Measurements from ENCODE around the gene ALG1L2.
"Not testable (repeated sequence)": the region's sequence is repeated elsewhere in the genome, so short reads cannot be mapped to it uniquely, and the experiment has no call there.

ALG1L2 gene

DNA sequence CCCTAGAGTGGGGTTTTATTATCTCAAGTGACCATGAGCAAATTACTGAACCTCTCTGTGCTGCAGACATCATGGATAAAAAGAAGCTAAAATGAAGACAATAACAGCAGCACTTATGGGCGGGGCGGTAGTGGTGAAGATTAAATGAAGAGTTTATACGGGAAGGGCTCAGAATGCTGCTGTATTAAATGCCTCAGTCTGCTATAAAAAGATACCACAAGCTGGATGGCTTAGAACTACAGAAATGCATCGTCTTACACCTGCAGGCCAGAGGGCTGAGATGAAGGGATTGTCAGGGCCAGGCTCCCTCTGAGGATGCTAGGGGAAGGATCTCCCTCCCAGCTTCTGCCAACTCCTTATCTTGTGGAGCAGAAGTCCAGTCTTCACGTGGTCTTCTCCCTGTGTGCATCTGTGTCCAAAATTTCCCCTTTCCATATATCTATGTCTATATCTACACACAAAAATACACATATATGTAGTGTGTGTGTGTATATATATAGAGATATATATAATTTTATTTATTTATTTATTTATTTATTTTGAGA lies 2.9 kb downstream of the ALG1L2 start:
- H3K27ac Mint-ChIP-seq, result no peak overlapping the region
- no peak overlapping the region for H3K4me3 Mint-ChIP-seq
- no peaks in the 10 kb centered on the region for H3K4me1 Mint-ChIP-seq
- ATAC-seq, result no peak
- H3K27me3 Mint-ChIP-seq, result peaks cover 9% of the 10 kb centered on the region
- no peaks in the 10 kb centered on the region for H3K9me3 Mint-ChIP-seq
- no peaks in the 10 kb centered on the region for H3K36me3 Mint-ChIP-seq

DNA sequence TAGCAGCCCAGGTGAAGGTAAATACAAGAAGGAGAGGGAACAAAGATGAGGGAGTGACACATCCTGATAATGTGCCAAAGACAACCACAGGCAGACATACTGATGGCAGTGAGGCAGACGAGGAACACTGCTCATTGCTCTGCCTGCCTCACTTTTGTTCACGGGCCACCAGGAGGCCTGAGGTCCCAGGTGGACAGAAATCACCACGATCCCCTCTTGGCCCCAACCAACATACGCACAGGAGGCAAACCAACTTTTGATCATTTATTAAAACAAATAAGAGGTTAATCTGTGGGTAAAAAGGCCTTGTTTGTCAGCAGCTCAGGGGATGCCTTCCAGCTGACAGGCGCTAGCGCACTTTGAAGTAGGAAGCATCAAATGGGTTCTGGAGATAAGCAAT lies 4.2 kb downstream of the ALG1L2 start:
- ATAC-seq, result no peak
- Mint-ChIP-seq H3K27ac (no peak overlapping the region), H3K9me3 (no peaks in the 10 kb centered on the region), H3K27me3 (peaks cover 9% of the 10 kb centered on the region), H3K36me3 (no peaks in the 10 kb centered on the region), H3K4me3 (no peak overlapping the region), H3K4me1 (no peaks in the 10 kb centered on the region)

DNA sequence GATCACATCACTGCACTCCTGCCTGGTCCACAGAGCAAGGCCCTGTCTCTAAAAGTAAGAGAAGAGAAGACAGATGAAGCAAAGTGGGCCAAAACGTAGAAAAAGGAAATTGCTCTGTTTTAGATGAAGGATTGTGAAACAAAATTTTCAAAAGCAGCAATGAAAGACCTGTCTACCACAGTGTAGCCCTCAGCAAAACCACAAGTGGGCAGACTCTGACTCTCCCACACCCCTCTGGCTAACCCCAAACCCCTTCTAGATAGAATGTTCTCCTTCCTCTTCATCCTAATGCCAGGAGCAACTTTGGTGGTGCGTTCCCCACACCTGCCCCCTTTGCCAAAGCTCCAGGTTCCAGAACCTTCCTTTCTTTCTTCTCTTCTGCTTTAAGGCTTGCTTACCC lies 5.0 kb downstream of the ALG1L2 start:
- H3K4me3 Mint-ChIP-seq, H3K27ac Mint-ChIP-seq, H3K4me1 Mint-ChIP-seq, ATAC-seq, H3K9me3 Mint-ChIP-seq, H3K36me3 Mint-ChIP-seq, H3K27me3 Mint-ChIP-seq: not testable (repeated sequence)

DNA sequence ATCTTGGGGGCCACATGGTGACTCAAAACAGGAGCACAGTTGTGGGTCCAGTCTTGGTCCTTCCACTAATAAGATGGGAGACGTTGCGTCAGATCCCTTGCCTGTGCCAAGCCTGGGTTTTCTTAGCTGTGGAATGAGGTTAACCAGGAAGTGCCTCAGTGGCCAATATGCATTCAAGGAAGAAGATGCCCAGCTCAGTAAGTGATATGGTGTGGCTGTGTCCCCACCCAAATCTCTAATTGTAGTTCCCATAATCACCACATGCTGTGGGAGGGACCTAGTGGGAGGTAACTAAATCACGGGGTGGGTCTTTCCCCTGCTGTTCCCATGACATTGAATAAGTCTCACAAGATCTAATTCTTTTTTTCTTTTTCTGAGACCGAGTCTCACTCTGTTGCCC lies 6.4 kb downstream of the ALG1L2 start:
- H3K4me3 Mint-ChIP-seq, result no peak overlapping the region
- ATAC-seq, result no peak
- H3K27ac Mint-ChIP-seq, result no peak overlapping the region
- peaks cover 1% of the 10 kb centered on the region for H3K4me1 Mint-ChIP-seq
- no peaks in the 10 kb centered on the region for H3K9me3 Mint-ChIP-seq
- no peaks in the 10 kb centered on the region for H3K36me3 Mint-ChIP-seq
- no peaks in the 10 kb centered on the region for H3K27me3 Mint-ChIP-seq

DNA sequence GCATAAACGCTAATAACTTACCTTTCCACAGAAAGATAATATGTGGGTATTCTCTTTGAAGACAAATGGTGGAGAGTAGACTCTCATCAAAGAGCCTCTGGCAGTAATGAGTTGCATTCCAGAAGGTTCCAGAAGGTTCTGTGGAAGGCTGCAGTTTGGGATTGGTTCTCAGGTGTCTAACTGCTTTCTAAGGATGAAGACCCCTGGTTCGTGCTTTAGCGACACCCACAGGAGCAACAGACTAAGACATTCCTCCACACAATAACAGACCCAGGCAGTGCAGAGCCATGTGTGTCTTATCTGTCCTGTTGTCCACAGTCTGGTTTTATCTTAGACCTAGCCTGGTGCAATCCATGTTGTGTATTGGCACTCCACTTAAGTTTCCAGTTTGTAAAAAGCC lies 9.1 kb downstream of the ALG1L2 start:
- peak overlapping the region; percentile 79 for H3K27ac Mint-ChIP-seq
- peaks cover 27% of the 10 kb centered on the region for H3K4me1 Mint-ChIP-seq
- H3K36me3 Mint-ChIP-seq, ATAC-seq, H3K9me3 Mint-ChIP-seq, H3K4me3 Mint-ChIP-seq, H3K27me3 Mint-ChIP-seq: not testable (repeated sequence)

DNA sequence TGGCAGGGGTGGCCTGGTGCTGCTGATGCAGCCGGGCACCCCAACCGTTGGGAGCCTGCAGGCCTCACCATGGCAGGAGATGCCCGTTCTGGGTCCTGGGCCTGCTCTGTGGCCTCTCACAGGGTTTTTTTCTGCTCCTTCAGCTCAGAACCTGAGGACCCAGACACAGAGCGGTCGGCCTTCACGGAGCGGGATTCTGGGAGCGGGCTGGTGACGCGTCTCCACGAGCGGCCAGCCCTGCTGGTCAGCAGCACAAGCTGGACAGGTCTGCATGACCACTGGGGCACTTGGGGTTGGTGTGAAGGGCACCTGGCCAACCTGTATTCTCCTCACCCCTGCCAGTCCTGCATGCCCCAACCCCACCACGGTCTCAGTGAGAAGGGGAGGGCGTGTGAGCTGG lies 10.3 kb downstream of the ALG1L2 start:
- Mint-ChIP-seq H3K4me1 (peaks cover 32% of the 10 kb centered on the region), H3K4me3 (no peak overlapping the region), H3K36me3 (no peaks in the 10 kb centered on the region), H3K27me3 (no peaks in the 10 kb centered on the region), H3K9me3 (no peaks in the 10 kb centered on the region), H3K27ac (peak overlapping the region; percentile 79)
- no peak for ATAC-seq

DNA sequence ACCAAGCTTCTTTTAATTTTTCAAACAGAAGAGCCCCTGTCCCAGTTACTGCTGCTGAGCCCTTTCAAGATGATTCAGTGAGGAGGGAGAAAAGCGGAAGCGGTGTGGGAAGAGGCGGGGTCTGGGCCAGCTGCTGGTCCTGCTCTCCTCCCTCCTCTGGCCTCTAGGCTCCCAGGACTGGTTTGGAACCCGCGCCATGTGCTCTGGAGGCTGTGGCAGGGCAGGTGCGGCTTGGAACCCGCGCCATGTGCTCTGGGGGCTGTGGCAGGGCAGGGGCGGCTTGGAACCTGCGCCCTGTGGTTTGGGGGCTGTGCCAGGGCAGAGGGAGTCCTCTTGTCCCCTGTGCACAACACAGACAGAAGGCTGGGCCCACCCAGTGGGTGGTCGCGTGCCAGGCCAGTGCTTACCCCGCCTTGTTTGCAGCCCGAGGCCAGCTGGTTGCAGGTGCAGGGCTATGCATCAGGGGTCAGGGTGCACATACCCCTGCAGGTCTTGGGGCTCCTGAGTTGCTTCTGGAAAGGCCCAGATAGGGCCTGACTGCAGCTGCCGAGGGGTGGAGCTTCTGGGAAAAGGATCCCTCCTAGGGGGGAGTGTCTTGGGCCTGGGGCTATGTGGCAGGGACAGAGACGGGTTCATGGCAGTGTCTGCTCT lies 12.2 kb downstream of the ALG1L2 start:
- Mint-ChIP-seq H3K9me3 (no peaks in the 10 kb centered on the region), H3K36me3 (no peaks in the 10 kb centered on the region), H3K4me3 (peak overlapping the region; percentile 67), H3K27me3 (no peaks in the 10 kb centered on the region), H3K27ac (peak overlapping the region; percentile 79), H3K4me1 (peaks cover 44% of the 10 kb centered on the region)
- ATAC-seq, result peak; percentile 66

DNA sequence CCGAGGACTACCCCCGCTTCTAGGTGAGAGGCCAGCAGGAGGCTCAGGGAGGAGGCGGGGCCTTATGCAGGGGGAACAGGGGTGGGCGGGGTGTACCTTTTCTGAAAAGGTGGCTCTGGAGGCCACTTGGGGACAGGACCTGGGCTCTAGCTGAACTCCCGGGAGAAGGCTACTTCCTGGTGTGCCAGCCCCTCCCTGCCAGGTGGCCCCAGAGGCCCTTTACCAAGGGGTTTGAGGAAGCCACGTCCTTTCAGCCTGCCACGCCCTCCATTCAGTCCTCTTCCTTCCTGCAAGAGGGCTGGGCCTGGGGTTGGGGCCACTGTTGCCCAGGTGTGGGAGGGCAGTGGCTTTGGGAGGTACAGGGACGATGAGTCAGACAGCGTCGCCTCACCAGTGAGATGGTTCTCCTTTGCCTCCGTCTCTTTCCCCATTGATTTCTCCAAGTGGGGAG lies 12.9 kb downstream of the ALG1L2 start:
- H3K4me3 Mint-ChIP-seq, result peak overlapping the region; percentile 67
- peak overlapping the region; percentile 79 for H3K27ac Mint-ChIP-seq
- ATAC-seq, H3K27me3 Mint-ChIP-seq, H3K36me3 Mint-ChIP-seq, H3K9me3 Mint-ChIP-seq: not testable (repeated sequence)
- H3K4me1 Mint-ChIP-seq, result peaks cover 44% of the 10 kb centered on the region

DNA sequence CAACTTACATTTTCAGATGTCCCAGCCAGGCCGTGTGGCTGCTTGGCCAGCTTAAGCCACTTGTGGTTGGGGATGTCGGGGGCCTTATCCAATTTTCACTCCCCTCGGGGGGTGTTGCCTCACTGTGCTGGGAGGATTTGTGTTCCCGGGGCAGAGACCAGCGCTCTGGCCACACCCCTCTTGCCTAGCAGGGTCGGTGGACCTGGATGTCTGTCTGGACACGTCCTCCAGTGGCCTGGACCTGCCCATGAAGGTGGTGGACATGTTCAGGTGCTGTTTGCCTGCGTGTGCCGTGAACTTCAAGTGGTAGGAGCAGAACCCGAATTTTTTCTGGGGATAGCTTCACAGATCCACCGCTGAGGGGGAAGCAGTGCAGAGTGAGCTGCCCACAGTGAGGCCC lies 14.2 kb downstream of the ALG1L2 start:
- not testable (repeated sequence) for H3K9me3 Mint-ChIP-seq, H3K36me3 Mint-ChIP-seq, H3K27me3 Mint-ChIP-seq, ATAC-seq
- H3K4me3 Mint-ChIP-seq, result peak overlapping the region; percentile 43
- peak overlapping the region; percentile 79 for H3K27ac Mint-ChIP-seq
- H3K4me1 Mint-ChIP-seq, result peaks cover 44% of the 10 kb centered on the region

DNA sequence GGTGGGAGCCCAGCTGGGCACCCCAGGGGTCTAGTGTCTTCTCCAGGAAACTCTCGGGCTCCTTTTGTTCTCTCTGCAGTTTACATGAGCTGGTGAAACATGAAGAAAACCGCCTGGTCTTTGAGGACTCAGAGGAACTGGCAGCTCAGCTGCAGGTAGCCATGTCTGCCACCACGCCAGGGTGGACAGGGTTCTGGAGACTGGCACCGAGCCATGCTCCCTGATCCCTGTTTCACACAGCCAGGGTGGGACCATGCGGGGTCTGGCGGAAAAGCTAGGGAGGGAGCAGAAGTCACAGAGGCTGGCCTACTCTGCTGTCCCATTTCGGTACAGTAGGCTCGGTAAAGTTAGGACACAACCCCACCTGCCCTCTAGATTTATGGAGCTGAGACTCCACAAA lies 15.5 kb downstream of the ALG1L2 start:
- not testable (repeated sequence) for H3K27me3 Mint-ChIP-seq, ATAC-seq, H3K4me3 Mint-ChIP-seq, H3K36me3 Mint-ChIP-seq, H3K9me3 Mint-ChIP-seq
- peaks cover 44% of the 10 kb centered on the region for H3K4me1 Mint-ChIP-seq
- H3K27ac Mint-ChIP-seq, result peak overlapping the region; percentile 19

DNA sequence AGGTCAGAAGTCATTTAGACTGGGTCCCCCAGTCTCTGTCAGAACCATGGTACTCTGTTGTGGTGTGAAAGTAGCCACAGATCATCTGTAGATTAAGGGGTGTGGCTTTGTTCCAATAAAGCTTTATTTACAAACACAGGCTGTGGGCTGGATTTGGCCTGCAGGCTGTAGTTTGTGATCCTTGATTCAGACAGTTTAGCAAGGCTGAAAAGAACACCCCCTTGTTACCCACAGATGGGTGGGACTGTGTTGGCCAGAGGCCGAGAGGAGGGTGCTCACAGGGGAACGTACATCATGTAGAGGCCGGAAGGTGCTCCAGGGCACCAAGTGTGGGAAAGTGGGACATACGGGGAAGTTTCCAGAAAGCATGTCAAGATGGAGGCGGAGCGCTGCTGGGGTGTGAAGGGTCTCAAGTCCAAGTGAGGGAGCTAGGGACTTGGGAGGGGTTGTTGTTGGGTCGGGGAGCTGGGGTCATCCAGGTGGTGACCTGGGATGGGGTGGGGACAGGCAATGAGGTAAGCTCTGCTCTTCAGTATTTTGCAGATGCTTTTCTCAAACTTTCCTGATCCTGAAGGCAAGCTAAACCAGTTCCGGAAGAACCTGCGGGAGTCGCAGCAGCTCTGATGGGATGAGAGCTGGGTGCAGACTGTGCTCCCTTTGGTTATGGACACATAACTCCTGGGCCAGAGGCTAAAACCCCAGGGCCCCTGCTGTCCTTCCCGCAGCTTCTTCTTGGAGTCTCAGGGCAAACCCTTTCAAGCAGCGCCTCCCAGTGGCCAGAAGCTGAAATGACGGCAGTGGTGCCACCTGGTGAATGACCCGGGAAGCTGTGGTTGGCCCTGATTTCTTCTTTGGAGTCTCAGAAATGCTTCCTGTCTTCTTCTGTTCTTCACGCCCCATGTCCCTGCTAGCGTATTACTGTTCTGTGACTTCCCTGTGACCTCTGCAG lies 16.3 kb downstream of the ALG1L2 start:
- not testable (repeated sequence) for H3K27me3 Mint-ChIP-seq, ATAC-seq, H3K9me3 Mint-ChIP-seq, H3K27ac Mint-ChIP-seq, H3K4me3 Mint-ChIP-seq, H3K36me3 Mint-ChIP-seq
- peaks cover 44% of the 10 kb centered on the region for H3K4me1 Mint-ChIP-seq

DNA sequence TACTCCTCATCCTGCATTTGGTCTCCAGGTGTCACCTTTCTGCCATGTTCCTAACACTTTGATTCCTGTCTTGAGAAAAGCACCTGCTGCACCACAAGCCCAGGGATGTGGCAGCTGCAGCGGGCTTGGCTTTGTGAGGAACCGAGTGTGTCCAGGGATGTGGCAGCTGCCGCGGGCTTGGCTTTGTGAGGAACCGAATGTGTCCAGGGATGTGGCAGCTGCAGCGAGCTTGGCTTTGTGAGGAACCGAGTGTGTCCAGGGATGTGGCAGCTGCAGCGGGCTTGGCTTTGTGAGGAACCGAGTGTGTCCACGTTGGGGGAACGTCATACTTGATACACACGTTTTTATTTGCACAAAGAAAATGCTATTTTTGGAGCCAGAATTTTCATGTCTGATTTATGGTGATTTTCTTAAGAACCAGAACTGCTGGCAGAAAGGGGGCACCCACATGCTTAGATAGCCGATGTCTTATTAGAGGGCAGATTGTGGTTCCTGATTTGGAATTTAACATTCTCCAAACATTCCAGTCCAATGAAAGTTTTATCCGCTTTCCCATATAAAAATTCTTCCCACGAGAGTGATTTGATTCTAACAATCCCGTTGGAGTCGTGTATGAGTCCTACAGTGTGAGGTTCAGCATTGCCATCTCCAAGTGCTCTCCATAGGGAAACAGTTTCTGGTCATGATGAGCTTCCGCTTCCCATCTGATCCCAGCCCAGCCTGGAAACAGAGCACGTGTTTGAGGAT lies 17.2 kb downstream of the ALG1L2 start:
- not testable (repeated sequence) for H3K36me3 Mint-ChIP-seq, H3K9me3 Mint-ChIP-seq, H3K27me3 Mint-ChIP-seq, H3K4me3 Mint-ChIP-seq, ATAC-seq, H3K27ac Mint-ChIP-seq
- peaks cover 36% of the 10 kb centered on the region for H3K4me1 Mint-ChIP-seq

DNA sequence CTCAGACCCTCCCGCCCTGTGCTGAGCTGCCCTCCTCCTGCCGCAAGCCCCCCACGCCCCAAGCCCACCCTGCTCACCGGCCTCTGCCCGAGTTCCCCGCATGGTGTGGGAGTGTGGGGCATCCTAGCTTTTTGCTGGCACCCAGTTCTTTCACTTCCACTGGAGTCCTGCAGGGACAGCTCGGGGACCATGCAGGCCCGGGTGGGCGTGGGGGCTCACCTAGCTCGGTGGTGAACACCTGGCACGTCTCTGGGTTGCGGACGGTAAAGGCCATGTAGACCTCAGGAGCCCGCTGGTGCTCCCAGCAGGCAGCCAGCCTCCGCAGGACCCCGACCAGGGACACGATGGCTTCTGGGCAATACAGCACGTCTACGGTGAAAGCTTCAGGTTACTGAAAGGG lies 20.9 kb downstream of the ALG1L2 start:
- not testable (repeated sequence) for ATAC-seq

DNA sequence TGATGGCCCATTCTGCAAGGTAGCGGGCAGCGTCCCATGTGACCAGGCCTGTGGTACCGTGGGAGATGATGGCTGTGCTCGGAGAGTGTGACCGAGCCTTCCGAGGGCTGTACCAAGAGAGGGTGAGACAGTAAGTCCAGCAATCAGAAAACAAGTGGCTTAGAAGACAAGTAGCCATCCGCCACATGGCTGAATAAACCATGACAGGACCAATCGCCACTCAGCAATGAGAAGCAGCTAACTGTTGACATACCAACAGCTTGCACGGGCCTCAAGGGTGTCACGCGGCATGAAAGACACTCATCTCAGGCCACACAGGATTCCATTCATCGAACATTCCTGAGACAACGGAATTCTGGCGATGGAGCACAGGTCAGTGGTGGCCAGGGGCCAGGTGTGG lies 22.6 kb downstream of the ALG1L2 start:
- H3K27me3 Mint-ChIP-seq, H3K36me3 Mint-ChIP-seq, H3K27ac Mint-ChIP-seq, ATAC-seq, H3K9me3 Mint-ChIP-seq, H3K4me3 Mint-ChIP-seq: not testable (repeated sequence)
- H3K4me1 Mint-ChIP-seq, result peaks cover 14% of the 10 kb centered on the region

More for the DNA sequence above, 20.9 kb downstream of the ALG1L2 start:
- not testable (repeated sequence) for H3K27ac Mint-ChIP-seq, H3K36me3 Mint-ChIP-seq, H3K27me3 Mint-ChIP-seq, H3K9me3 Mint-ChIP-seq, H3K4me3 Mint-ChIP-seq
- peaks cover 22% of the 10 kb centered on the region for H3K4me1 Mint-ChIP-seq

DNA sequence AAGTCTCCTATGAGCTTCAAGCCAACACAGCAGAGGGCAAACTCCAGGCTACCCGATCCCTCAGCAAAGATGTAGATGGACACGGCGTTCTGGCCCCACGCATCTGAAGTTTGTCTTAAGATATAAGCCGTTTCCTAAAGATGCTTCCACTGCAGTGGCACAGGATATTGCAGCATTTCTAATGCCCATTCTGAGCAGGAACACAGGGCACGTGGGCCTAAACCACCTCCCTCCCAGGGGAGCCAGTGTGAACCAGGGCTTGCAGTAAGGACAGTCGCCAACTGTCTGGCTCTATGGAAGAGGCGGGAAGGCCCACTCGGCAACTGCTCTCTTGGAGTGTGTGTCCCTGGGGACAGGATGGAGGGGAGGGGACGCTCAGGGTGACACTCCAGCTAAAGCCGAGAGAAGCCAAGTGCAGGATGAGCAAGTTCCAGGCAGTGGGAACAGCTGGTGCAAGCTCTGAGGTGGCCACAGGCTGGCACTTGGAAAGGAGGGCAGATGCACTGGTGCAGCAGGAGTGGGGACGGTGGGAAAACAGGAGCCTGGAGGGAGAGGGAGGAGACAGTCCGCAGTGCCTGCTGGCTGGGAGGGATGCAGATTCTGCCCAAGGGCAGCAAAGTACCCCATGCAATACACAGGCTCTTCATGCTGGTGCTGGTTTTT lies 25.8 kb downstream of the ALG1L2 start:
- not testable (repeated sequence) for H3K27ac Mint-ChIP-seq, H3K36me3 Mint-ChIP-seq, ATAC-seq, H3K27me3 Mint-ChIP-seq, H3K9me3 Mint-ChIP-seq, H3K4me3 Mint-ChIP-seq
- peaks cover 33% of the 10 kb centered on the region for H3K4me1 Mint-ChIP-seq
